B cell (primary cell): ENCODE results near the gene GPR27. TPM values are rescaled to one million over a fixed set of nuclear protein-coding genes. Genes with fewer than 3 reads are reported as not detected.

Experiments used
- ATAC-seq: fragments of 200-7000 bp; cut with Tn5 transposase; one replicate; pipeline ENCODE4 v1.10.0; 2021; ENCODE audit warnings: low read depth, mild to moderate bottlenecking, moderate number of reproducible peaks, moderate library complexity
- CTCF ChIA-PET: fragments of 350-600 bp; sonication (Branson Sonifier 250); formaldehyde crosslinking; loops from one replicate; lab custom pipeline; 2021; ENCODE audit warnings: antibody characterized with exemption, inconsistent platforms; lab: Charles Lee
- POLR2A ChIA-PET: fragments of 350-600 bp; sonication (Branson Sonifier 250); formaldehyde crosslinking; loops from one replicate; lab custom pipeline; 2021; ENCODE audit warnings: antibody characterized with exemption; lab: Charles Lee
- DNase-seq: peaks from one replicate; pipeline ENCODE4 v3.0.0; 2013
- H2AFZ ChIP-seq: 2 replicates; pipeline ENCODE4 v1.6.1; 2012; ENCODE audit warnings: mild to moderate bottlenecking, low read depth, low read length; ENCODE audit not compliant: insufficient read depth, poor library complexity, severe bottlenecking
- H3K27ac ChIP-seq, 2 donors: 1 replicate in 1 of 2; 2 replicates in 1 of 2; pipeline ENCODE4 v1.5.1; 2012 to 2013; ENCODE audit warnings: low read length in 2 of 2, mild to moderate bottlenecking in 2 of 2, moderate library complexity in 1 of 2
- H3K27me3 ChIP-seq, 4 experiments: fragments of 200-600 bp in 1 of 4; sonication (generic) in 1 of 4; replicated peaks in 1 of 4; 1 replicate in 2 of 4; 2 replicates in 2 of 4; pipeline versions ENCODE4 v1.6.1 to v1.7.0; 2013 to 2016; ENCODE audit warnings: low read length in 3 of 4, mild to moderate bottlenecking in 2 of 4, mixed read lengths in 1 of 4, moderate library complexity in 1 of 4; ENCODE audit not compliant: insufficient read depth in 4 of 4, control insufficient read depth in 3 of 4; ENCODE audit errors: control extremely low read depth in 1 of 4
- H3K36me3 ChIP-seq, 2 experiments: replicated peaks in 1 of 2; 1 replicate in 1 of 2; 2 replicates in 1 of 2; pipeline versions ENCODE4 v1.6.1 to v1.7.1; 2013; ENCODE audit warnings: low read length in 1 of 2; ENCODE audit not compliant: insufficient read depth in 2 of 2, control insufficient read depth in 1 of 2; ENCODE audit errors: control extremely low read depth in 1 of 2, extremely low read depth in 1 of 2
- H3K4me1 ChIP-seq, 2 donors: fragments of 200-600 bp in 1 of 2; sonication (generic) in 1 of 2; 1 replicate in 1 of 2; 2 replicates in 1 of 2; pipeline versions ENCODE4 v1.5.1 to v1.6.1; 2013 to 2017; ENCODE audit warnings: low read length in 2 of 2; ENCODE audit not compliant: control insufficient read depth in 2 of 2, insufficient read depth in 2 of 2
- H3K4me2 ChIP-seq: replicated peaks from 2 replicates; pipeline ENCODE3; 2012; ENCODE audit warnings: mild to moderate bottlenecking, low read depth, low read length; ENCODE audit not compliant: poor library complexity, severe bottlenecking
- H3K4me3 ChIP-seq, 5 experiments: fragments of 200-600 bp in 1 of 5; sonication (generic) in 1 of 5; 1 replicate in 3 of 5; 2 replicates in 2 of 5; pipeline versions ENCODE4 v1.5.1 to v1.7.0; 2011 to 2016; ENCODE audit warnings: low read length in 4 of 5, mild to moderate bottlenecking in 4 of 5, low read depth in 2 of 5, control low read depth in 1 of 5, moderate library complexity in 1 of 5; ENCODE audit not compliant: insufficient read depth in 1 of 5; ENCODE audit errors: control extremely low read depth in 1 of 5, extremely low read depth in 1 of 5
- H3K79me2 ChIP-seq: fragments of 200-600 bp; sonication (generic); one replicate; pipeline ENCODE4 v1.6.0; 2016; ENCODE audit warnings: low read length; ENCODE audit not compliant: control insufficient read depth, insufficient read depth
- H3K9ac ChIP-seq: fragments of 200-600 bp; sonication (generic); 2 replicates; pipeline ENCODE4 v1.6.1; 2017; ENCODE audit warnings: mild to moderate bottlenecking, low read length, moderate library complexity
- H3K9me3 ChIP-seq, 3 donors: one replicate each; pipeline versions ENCODE4 v1.6.1 to v1.7.1; 2013; ENCODE audit warnings: low read length in 2 of 3; ENCODE audit not compliant: control insufficient read depth in 2 of 3, insufficient read depth in 1 of 3; ENCODE audit errors: control extremely low read depth in 1 of 3
- H4K20me1 ChIP-seq: 2 replicates; pipeline ENCODE4 v1.6.0; 2012; ENCODE audit warnings: mild to moderate bottlenecking, low read length; ENCODE audit not compliant: insufficient read depth, control insufficient read depth, poor library complexity, severe bottlenecking
- H3K27ac Mint-ChIP-seq: one replicate; pipeline ENCODE4 v1.8.0; 2021; ENCODE audit warnings: mixed read lengths
- H3K27me3 Mint-ChIP-seq: one replicate; pipeline ENCODE4 v1.8.0; 2021; ENCODE audit warnings: mixed read lengths
- H3K4me1 Mint-ChIP-seq: one replicate; pipeline ENCODE4 v1.8.0; 2021; ENCODE audit warnings: mixed read lengths
- H3K4me3 Mint-ChIP-seq: one replicate; pipeline ENCODE4 v1.8.0; 2021; ENCODE audit warnings: mixed read lengths
- H3K9me3 Mint-ChIP-seq: one replicate; pipeline ENCODE4 v1.8.0; 2022; ENCODE audit warnings: mixed read lengths; ENCODE audit not compliant: insufficient read depth
- EZH2 ChIP-seq: IDR thresholded peaks from 2 replicates; pipeline ENCODE4 v1.6.1; 2012; ENCODE audit warnings: borderline replicate concordance, low read depth, mild to moderate bottlenecking, moderate library complexity, low read length; ENCODE audit not compliant: insufficient read depth, poor library complexity, severe bottlenecking
- WGBS: methylation state at CpG from one replicate; pipeline ENCODE4 v1.1.5; 2013; ENCODE audit warnings: missing lambda C conversion rate; ENCODE audit not compliant: insufficient coverage; 5-methylcytosine and 5-hydroxymethylcytosine counted together
- intact Hi-C: fragments of 100-400 bp; cut with micrococcal nuclease; formaldehyde crosslinking; loops from one replicate; pipeline ENCODE4 v1.10.0; 2022
- polyA plus RNA-seq: library from polyadenylated mRNA; depleted of rRNA; stranded (reverse); fragments of >200 nt; gene quantifications from 2 replicates; pipeline ENCODE4 v1.2.3, GENCODE V29; 2012
- total RNA-seq, 2 donors: library from RNA; stranded (reverse); fragments of 120-200 nt in 1 of 2; gene quantifications; 1 replicate in 1 of 2; 2 replicates in 1 of 2; pipeline versions ENCODE4 v1.2.3 to v1.2.4, GENCODE V29; 2013 to 2022
- TF ChIP-seq, protein P1 (sequence below): fragments of 200-600 bp; IDR thresholded peaks from one replicate; pipeline ENCODE4 v1.8.0; 2022; ENCODE audit warnings: antibody characterized with exemption, mild to moderate bottlenecking

GPR27 gene
- total and polyA plus RNA-seq, 2 donors (not counting 1 experiment from before 2014, with no cell fraction given), result 0.04 TPM; not detected in 1

GRCh38 chr3:71707595-71707994 lies 46.1 kb upstream of the GPR27 start:
- Mint-ChIP-seq H3K4me3 (no peak overlapping the region), H3K27ac (no peak overlapping the region), H3K27me3 (no peaks in the 10 kb centered on the region), H3K9me3 (no peaks in the 10 kb centered on the region), H3K4me1 (peaks cover 1% of the 10 kb centered on the region)
- no peaks in the 10 kb centered on the region for H3K9me3 ChIP-seq
- TF ChIP-seq, protein P1, sequence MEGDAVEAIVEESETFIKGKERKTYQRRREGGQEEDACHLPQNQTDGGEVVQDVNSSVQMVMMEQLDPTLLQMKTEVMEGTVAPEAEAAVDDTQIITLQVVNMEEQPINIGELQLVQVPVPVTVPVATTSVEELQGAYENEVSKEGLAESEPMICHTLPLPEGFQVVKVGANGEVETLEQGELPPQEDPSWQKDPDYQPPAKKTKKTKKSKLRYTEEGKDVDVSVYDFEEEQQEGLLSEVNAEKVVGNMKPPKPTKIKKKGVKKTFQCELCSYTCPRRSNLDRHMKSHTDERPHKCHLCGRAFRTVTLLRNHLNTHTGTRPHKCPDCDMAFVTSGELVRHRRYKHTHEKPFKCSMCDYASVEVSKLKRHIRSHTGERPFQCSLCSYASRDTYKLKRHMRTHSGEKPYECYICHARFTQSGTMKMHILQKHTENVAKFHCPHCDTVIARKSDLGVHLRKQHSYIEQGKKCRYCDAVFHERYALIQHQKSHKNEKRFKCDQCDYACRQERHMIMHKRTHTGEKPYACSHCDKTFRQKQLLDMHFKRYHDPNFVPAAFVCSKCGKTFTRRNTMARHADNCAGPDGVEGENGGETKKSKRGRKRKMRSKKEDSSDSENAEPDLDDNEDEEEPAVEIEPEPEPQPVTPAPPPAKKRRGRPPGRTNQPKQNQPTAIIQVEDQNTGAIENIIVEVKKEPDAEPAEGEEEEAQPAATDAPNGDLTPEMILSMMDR, result no peak
- TF ChIP-seq EZH2, result no peak
- no peak overlapping the region for H3K4me3 ChIP-seq
- ATAC-seq, result no peak
- POLR2A ChIA-PET, result no interaction called here
- no peak for DNase-seq
- H3K9ac ChIP-seq, result no peak overlapping the region
- H3K4me2 ChIP-seq, result no peak overlapping the region
- H4K20me1 ChIP-seq, result no peaks in the 10 kb centered on the region
- H3K36me3 ChIP-seq, result no peaks in the 10 kb centered on the region
- no peaks in the 10 kb centered on the region for H3K27me3 ChIP-seq
- CTCF ChIA-PET, result interaction anchor here (1.2 kb wide), 1 partner anchor 22 kb away, joined by 3 read pairs; no protein-coding TSS in a partner anchor
- H3K27ac ChIP-seq, result no peak overlapping the region
- WGBS, result no CpG with 5 or more reads among the region's 5 CpGs
- H2AFZ ChIP-seq, result no peak overlapping the region
- H3K79me2 ChIP-seq, result no peaks in the 10 kb centered on the region
- intact Hi-C loops, result no loop called here
- peaks cover 0 to 5% of the 10 kb centered on the region in 2 donors for H3K4me1 ChIP-seq

- Histone ChIP-seq H4K20me1 (no peaks in the 10 kb centered on the region), H3K4me1 (no peaks in the 10 kb centered on the region), H3K79me2 (no peaks in the 10 kb centered on the region), H3K9me3 (no peaks in the 10 kb centered on the region), H3K4me3 (no peak overlapping the region), H2AFZ (no peak overlapping the region), H3K9ac (no peak overlapping the region), H3K27ac (no peak overlapping the region), H3K27me3 (no peaks in the 10 kb centered on the region), H3K4me2 (no peak overlapping the region), H3K36me3 (no peaks in the 10 kb centered on the region)
- Mint-ChIP-seq H3K4me3 (no peak overlapping the region), H3K27ac (no peak overlapping the region), H3K9me3 (no peaks in the 10 kb centered on the region), H3K27me3 (no peaks in the 10 kb centered on the region), H3K4me1 (no peaks in the 10 kb centered on the region)
- WGBS, result 75% methylated on average over 6 of the region's 7 CpGs
- TF ChIP-seq EZH2, result no peak
- TF ChIP-seq, protein P1, result no peak
- no peak for DNase-seq
- POLR2A ChIA-PET, result no interaction called here
- CTCF ChIA-PET, result no interaction called here
- intact Hi-C loops, result no loop called here
- no peak for ATAC-seq
These were observed 45.1 kb upstream of the GPR27 start for GRCh38 chr3:71708476-71709105.
